ENCODE results near the gene TRIOBP.
"Not testable (repeated sequence)": the region's sequence is repeated elsewhere in the genome, so short reads cannot be mapped to it uniquely, and the experiment has no call there.

The TRIOBP gene

DNA sequence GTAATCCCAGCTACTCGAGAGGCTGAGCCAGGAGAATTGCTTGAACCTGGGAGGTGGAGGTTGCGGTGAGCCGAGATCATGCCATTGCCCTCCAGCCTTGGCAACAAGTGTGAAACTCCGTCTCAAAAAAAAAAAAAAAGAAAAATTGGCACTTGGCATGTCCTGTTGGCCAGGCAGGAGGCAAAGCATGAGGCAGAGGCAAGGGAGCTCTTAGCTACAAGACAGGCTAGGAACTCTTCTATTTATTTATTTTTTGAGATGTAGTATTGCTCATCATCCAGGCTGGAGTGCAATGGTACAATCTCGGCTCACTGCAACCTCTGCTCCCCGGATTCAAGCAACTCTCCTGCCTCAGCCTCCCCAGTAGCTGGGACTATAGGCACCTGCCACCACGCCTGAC, 2.7 kb upstream of the TRIOBP start:
- not testable (repeated sequence) for DNase-seq (ENCODE audit: low read depth)

DNA sequence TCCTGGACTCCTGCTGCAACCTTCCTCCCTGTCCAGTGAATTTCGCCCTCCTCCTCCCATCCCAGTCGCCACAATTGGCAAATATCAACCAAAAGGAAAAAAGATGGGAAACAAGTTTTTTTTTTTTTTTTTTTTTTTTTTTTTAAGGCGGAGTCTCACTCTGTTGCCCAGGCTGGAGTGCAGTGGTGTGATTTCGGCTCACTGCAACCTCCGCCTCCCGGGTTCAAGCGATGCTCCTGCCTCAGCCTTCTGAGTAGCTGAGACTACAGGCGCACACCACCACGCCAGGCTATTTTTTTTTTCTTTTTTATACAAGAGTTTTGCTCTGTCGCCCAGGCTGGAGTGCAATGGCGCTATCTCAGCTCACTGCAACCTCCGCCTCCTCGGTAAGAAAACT, 590 bp upstream of the TRIOBP start:
- DNase-seq (ENCODE audit: low read depth) = not testable (repeated sequence)

DNA sequence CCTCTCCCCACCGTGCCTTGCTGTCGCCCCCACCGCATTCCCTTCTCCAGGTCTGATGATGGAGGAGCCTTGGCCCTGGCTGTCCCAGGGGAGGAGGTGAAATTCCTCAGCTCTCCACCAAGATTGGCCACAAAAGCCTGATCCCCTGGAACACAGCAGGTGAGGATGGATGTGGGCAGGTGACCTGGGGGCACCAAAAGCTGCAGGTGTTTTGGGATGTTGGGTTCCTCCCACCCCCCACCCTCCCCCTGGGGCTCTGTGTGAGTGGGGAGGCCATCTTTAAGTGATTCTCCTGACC, 639 bp downstream of the TRIOBP start:
- no peak for DNase-seq (ENCODE audit: low read depth)

DNA sequence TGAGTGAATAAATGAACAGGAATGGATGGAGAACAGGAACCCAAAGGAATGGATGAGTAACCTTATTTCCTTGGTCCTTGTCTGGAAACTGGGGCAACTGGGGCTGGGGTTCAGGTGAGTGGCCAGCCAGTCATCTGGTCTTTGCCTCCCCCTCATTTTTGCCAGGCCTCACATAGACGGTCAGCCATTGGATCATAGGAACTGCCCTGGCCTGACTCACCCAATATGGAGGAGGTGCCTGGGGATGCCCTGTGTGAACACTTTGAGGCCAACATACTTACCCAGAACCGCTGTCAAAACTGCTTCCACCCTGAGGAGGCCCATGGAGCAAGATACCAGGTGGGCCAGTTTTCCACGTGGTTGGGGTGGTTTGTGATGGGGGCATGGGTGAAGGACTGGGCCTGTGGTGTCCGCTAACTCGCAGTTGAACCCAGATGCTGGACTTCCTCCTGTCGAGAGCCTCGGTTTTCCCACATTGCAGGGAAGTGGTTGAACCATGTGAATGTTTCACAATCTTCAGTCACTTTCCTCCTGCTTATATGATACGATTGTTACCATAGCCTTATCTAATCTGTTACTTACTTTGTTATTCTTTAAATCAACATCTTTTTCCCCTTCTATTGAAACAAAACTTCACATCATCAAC, 4.4 kb downstream of the TRIOBP start:
- no peak for DNase-seq (ENCODE audit: low read depth)

DNA sequence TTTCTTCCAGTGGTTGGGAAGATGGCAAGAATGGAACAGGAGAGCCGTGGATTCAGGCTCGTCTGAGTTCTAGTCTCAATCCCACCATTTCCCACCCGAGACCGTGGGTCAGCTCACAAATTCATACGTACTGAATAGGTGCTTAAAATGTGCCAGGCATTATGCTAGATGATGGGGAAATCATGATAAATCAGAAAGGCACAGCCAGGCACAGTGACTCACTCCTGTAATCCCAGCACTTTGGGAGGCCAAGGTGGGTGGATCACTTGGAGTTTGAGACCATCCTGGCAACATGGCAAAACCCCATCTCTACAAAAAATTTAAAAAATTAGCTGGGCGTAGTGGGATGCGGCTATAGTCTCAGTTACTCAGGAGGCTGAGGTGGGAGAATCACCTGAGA, 7.1 kb downstream of the TRIOBP start:
- no peak for DNase-seq (ENCODE audit: low read depth)

DNA sequence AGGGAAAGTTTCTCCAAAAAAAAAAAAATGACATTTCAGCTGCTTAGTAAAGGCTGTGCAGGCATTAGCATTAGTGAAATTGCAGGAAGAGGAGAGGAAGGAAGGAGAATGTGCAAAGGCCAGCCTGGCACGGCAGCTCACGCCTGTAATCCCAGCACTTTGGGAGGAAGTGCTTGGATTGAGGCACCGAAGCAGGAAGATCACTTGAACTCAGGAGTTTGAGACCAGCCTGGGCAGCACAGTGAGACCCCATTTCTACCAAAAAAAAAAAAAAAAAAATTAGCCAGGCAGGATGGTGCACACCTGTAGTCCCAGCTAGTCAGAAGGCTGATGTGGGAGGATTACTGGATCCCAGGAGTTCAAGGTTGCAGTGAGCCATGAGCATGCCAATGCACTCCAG, 7.8 kb downstream of the TRIOBP start:
- DNase-seq (ENCODE audit: low read depth) = no peak

DNA sequence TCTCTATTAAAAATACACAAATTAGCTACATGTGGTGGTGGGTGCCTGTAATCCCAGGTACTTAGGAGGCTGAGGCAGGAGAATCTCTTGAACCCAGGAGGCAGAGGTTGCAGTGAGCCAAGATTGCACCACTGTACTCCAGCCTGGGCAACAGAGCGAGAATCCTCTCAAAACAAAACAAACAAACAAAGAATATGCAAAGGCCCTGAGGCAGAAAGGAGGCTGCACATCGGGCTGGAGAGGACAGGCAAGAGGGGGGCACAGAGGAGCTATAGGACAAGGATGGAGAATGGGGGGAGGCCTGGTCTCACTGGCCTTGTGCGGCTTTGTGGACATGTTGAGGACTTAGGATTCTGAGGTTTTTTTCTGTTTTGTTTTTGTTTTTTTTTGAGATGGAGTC, 8.4 kb downstream of the TRIOBP start:
- DNase-seq (ENCODE audit: low read depth) = no peak

DNA sequence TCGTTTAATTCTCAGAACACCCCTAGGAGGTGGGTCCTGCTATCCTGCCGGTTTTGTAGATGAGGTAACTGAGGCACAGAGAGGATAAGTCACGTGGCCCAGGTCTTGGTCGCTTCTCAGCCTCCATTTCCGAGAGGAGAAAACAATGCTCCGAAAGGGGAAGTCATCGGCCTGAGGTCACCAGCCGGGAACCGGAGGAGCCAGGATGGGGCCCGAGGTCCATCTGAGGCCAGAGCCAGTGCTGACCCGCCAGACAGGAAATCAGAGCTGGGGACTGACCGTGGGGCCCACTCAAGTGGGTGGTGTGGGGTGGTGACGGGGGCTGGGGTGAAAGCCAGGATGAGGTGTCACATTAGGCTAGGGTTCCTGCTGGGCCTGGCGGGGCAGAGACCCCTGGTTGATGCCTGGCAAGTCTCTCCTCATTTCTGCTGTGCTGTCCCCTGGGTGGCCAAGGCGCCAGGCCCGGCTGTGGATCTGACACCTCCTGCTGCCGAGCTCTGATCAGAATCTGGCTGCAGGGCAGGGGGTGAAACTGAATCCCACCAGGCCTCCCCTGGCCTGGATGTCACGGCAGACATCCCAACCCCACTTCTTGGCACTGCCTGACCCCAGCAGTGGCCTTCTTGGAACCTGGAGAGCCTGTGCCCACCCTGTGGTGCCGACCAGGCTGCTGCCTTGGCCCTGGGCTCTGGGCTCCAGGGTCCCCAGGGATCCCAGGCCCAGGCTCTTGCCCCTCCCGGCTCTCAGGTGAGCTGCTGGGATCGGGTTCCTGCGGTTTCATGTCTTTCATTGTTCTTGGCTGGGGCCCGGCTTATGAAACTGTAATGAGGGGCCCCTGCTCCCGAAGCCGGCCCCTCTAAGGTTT, 12.0 kb downstream of the TRIOBP start:
- no peak for DNase-seq (ENCODE audit: low read depth)

DNA sequence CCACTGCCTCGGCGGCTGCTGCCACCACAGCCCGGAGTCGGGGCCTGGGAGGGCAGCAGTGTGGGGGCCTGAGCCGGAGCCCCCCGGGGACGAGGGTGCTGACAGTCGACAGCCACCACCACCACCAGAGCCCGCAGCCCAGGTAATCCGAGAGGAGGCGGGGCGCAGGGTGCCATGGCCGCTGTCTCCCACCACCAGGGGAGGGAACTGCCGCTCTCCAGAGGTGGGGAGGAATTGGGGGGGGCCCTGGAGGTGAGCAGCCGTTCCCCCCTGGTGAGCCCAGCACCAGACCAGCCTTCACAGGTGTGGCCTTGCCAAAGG, 12.6 kb downstream of the TRIOBP start:
- no peak for DNase-seq (ENCODE audit: low read depth)

DNA sequence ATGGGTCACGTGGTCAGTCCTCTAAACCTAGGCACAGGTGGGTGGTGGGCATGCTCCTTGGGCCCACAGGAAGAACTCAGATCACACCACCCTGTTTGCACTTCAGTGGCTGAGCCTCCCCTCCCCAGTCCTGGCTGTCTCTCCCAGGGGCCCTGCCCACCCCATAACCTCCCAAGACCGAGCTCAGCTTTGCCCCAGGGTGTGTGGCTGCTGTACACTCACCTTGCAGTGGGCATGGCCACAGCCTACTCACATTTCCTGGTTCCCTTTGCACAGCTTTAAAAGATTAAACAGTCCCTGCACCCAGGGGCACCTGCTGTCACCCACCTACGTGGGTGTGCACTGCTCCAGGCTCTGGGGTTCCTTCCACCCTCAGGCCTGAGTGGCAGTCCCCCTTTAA, 13.8 kb downstream of the TRIOBP start:
- no peak for DNase-seq (ENCODE audit: low read depth)

DNA sequence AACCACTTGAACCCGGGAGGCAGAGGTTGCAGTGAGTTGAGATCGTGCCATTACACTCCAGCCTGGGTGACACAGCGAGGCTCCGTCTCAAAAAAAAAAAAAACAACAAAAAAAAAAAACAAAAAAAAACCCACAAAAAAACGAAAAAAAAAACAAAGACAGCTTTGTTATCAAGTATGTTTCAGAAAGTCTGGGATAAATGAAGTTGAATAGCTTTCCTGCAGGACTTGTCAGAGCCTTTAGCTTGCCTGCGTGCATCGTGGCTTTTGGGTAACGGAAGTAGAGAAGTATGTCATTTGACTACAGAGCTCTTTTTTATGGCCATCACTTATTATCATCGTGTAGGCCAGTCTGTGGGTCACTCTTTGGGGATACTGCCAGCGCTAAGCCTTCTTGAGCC, 14.6 kb downstream of the TRIOBP start:
- no peak for DNase-seq (ENCODE audit: low read depth)

DNA sequence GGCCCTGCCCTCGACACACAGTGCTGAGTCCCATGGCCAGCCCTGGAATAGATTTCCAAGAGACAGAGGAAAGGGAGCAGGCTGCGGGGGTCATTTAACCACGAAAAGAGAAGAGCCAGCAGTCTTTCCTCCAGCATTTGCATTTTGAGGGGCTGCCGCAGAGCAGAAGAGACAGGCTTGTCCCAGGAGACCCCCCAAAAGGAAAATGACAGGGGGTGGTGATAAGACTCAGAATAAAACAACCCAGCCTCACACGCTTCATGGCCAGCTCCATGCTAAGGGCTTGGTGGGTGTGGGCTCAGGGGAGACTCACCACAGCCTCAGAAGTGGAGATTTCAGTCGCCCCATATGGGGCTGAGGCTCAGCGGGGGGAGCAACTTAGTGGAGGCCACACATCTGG, 16.9 kb downstream of the TRIOBP start:
- DNase-seq (ENCODE audit: low read depth) = no peak

DNA sequence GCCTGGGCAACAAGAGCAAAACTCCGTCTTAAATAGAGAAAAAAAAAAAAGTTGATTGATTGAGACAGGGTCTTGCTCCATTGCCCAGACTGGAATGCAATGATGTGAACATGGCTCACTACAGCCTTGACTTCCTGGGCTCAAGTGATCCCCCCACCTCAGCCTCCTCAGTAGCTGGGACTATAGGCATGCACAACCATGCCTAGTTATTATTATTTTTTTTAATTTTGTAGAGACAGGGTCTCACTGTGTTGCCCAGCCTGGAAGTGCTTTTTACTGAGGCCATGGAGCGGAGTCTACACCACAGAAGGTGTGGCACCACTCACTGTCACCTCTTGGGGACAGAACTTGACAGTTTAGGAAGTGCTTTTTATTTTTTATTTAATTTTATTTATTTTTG, 17.8 kb downstream of the TRIOBP start:
- DNase-seq (ENCODE audit: low read depth) = no peak

DNA sequence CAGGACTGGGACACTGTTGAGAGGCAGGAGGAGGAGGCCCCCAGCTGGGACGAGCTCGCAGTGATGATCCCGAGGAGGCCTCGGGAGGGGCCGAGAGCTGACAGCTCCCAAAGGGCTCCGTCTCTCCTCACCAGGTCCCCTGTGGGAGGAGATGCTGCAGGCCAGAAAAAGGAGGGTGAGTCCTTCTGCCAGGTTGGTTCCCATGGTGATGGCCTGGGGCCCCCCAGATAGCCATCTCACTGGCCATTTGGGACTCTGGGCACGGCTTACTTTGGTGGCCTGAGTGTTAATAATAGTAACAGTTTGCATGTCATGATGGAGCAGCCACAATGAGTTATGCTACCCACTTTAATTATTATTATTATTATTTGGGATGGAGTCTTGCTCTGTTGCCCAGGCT, 18.9 kb downstream of the TRIOBP start:
- DNase-seq (ENCODE audit: low read depth) = no peak

DNA sequence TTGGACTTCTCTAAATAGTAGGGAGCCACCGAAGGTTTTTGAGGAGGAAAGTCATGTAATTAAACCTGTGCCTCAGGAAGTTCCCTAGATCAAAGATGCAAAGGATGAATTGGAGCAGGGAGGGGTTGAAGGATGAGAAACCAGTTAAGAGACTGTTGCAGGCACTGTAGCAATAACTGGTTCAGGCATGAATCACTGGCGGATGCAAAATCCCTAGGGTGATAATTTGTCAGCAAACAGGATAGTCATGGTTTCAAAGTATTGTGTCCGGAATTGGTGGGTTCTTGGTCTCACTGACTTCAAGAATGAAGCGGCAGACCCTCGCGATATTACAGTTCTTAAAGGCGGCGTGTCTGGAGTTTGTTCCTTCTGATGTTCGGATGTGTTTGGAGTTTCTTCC, 19.9 kb downstream of the TRIOBP start:
- DNase-seq (ENCODE audit: low read depth) = no peak

DNA sequence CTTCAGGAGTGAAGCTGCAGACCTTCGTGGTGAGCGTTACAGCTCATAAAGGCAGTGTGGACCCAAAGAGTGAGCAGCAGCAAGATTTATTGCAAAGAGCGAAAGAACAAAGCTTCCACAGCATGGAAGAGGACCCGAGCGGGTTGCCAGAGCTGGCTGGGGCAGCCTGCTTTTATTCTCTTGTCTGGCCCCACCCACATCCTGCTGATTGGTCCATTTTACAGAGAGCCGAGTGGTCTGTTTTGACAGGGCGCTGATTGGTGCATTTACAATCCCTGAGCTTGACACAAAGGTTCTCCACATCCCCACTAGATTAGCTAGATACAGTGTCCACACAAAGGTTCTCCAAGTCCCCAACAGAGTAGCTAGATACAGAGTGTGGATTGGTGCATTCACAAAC, 20.4 kb downstream of the TRIOBP start:
- DNase-seq (ENCODE audit: low read depth) = not testable (repeated sequence)

DNA sequence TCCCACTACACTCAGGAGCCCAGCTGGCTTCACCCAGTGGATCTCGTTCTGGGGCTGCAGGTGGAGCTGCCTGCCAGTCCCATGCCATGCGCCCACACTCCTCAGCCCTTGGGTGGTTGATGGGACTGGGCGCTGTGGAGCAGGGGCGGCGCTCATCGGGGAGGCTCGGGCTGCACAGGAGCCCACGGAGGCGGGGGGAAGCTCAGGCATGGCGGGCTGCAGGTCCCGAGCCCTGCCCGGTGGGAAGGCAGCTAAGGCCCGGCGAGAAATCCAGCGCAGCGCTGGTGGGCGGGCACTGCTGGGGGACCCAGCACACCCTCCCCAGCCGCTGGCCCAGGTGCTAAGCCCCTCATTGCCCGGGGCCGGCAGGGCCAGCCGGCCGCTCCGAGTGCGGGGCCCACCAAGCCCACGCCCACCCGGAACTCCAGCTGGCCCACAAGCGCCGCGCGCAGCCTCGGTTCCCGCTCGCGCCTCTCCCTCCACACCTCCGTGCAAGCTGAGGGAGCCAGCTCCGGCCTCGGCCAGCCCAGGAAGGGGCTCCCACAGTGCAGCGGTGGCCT, 21.0 kb downstream of the TRIOBP start:
- not testable (repeated sequence) for DNase-seq (ENCODE audit: low read depth)

DNA sequence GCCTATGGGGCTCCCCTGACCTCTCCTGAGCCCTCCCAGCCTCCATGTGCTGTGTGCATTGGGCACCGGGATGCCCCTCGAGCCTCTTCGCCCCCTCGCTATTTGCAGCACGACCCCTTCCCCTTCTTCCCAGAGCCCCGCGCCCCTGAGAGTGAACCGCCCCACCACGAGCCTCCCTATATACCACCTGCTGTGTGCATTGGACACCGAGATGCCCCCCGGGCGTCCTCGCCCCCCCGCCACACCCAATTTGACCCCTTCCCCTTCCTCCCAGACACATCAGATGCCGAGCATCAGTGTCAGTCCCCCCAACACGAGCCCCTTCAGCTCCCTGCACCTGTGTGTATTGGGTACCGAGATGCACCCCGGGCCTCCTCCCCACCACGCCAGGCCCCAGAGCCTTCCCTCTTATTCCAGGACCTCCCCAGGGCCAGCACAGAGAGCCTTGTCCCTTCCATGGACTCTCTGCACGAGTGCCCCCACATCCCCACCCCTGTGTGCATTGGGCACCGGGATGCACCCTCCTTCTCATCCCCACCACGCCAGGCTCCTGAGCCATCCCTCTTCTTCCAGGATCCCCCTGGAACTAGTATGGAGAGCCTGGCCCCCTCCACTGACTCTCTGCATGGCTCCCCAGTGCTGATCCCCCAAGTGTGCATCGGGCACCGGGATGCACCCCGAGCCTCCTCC, 28.8 kb downstream of the TRIOBP start:
- DNase-seq (ENCODE audit: low read depth) = no peak

DNA sequence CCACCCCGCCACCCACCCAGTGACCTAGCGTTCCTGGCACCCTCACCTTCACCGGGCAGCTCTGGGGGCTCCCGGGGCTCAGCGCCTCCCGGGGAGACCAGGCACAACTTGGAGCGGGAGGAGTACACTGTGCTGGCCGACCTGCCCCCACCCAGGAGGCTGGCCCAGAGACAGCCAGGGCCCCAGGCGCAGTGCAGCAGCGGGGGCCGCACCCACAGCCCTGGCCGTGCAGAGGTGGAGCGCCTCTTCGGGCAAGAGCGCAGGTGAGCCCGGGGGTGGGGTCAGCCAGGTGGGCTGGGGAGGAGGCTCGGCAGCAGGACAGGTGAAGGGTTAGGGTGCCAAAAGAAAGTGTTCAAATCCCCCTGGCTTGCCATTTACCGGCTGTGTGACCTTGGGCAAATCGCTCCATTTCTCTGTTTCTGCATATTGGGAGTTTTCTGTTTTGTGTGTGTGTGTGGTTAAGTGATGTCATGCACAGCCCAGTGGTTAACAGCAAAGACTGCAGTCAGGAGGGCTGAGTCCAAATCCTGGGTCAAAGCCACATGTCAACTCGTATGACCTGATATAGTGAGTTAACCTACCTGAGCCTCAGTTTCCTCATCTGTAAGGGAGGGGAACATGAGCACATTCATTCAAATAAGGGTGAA, 29.5 kb downstream of the TRIOBP start:
- no peak for DNase-seq (ENCODE audit: low read depth)

DNA sequence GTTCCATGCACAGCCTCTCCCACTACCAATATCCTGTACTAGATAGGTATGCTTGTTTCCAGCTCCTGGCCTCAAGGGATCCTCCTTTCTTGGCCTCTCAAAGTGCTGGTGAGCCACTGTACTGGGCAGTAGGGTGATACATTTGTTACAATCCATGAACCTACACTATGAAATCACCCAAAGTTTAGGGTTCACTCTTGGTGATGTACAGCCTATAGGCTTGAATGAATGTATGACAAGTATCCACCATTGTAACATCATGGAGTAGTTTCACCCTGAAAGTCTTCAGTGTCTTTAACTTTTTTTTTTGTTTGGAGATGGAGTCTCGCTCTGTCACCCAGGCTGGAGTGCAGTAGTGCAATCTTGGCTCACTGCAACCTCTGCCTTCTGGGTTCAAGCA, 31.8 kb downstream of the TRIOBP start:
- DNase-seq (ENCODE audit: low read depth) = no peak

DNA sequence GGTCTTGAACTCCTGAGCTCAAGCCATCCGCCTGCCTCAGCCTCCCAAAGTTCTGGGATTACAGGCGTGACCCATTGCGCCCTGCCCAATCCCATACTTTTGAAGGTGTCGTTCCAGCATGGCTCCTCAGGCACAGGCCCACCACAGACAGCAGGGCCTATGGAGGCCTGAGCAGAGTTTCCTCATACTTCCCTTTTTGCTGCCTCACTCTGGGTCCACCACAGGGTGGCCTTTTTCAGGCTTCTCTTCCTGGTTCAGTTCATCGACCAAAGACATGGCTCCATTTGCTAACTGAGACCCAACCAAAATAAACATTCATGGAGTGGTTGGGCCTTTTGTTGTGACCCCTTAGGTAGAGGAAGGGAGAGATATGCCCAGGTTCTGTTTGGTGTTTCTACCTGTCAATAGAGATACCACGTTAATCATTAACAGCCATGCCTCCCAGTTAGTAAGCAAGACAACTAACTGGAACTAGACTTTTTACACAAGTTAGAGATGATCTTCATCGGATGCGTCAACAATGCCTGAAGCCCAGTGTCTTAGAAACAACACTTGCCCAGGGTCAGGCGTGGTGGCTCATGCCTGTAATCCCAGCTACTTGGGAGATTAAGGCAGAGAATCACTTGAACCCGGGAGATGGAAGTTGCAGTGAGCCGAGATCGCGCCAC, 35.1 kb downstream of the TRIOBP start:
- no peak for DNase-seq (ENCODE audit: low read depth)

Data from activated gamma-delta T cell treated with anti-CD3 and anti-CD28 coated beads, Interleukin-2, amount 50 U/mL, for 16 hours (primary cell).